Aorta (tissue), 5 donors: ENCODE measurements around the gene UBQLN3. TPM values are rescaled to one million over a fixed set of nuclear protein-coding genes. Genes with fewer than 3 reads are reported as not detected.

Experiments used
- ATAC-seq: fragments of 200-7000 bp; cut with Tn5 transposase; one replicate; pipeline ENCODE4 v1.9.1; 2022; ENCODE audit warnings: moderate library complexity; ENCODE audit not compliant: low FRiP score
- DNase-seq, 2 donors: peaks; one replicate each; pipeline ENCODE4 v3.0.0-alpha.2; 2020
- H3K27ac ChIP-seq, 2 donors: one replicate each; pipeline ENCODE4 v1.5.1; 2013; ENCODE audit warnings: low read length in 2 of 2, mild to moderate bottlenecking in 2 of 2, moderate library complexity in 2 of 2, control low read depth in 1 of 2, inconsistent platforms in 1 of 2, low read depth in 1 of 2
- H3K27me3 ChIP-seq, 2 donors: one replicate each; pipeline ENCODE4 v1.6.1; 2013; ENCODE audit warnings: control low read depth in 1 of 2, low read length in 1 of 2, mild to moderate bottlenecking in 1 of 2, moderate library complexity in 1 of 2; ENCODE audit not compliant: insufficient read depth in 2 of 2, control insufficient read depth in 1 of 2
- H3K36me3 ChIP-seq, 2 donors: one replicate each; pipeline ENCODE4 v1.6.1; 2013; ENCODE audit warnings: control low read depth in 1 of 2, low read length in 1 of 2, mild to moderate bottlenecking in 1 of 2; ENCODE audit not compliant: insufficient read depth in 2 of 2, control insufficient read depth in 1 of 2
- H3K4me1 ChIP-seq, 2 donors: one replicate each; pipeline ENCODE4 v1.6.1; 2013; ENCODE audit warnings: low read length in 2 of 2, control low read depth in 1 of 2, mild to moderate bottlenecking in 1 of 2, moderate library complexity in 1 of 2; ENCODE audit not compliant: insufficient read depth in 2 of 2, control insufficient read depth in 1 of 2
- H3K4me3 ChIP-seq, 2 donors: one replicate each; pipeline ENCODE4 v1.5.1; 2013; ENCODE audit warnings: low read length in 2 of 2, control low read depth in 1 of 2, mild to moderate bottlenecking in 1 of 2
- H3K9me3 ChIP-seq: one replicate; pipeline ENCODE4 v1.6.1; 2013; ENCODE audit warnings: mild to moderate bottlenecking, low read length; ENCODE audit not compliant: control insufficient read depth
- WGBS, 2 donors: extraction: QIAGEN DNeasy Blood & Tissue Kit; methylation state at CpG; one replicate each; pipeline ENCODE4 v1.1.7; 2013; 5-methylcytosine and 5-hydroxymethylcytosine counted together
- intact Hi-C, 2 donors: fragments of 100-400 bp; cut with DNase I; formaldehyde crosslinking; loops; one replicate each; pipeline versions ENCODE4 v1.14.2 to v1.15.0; 2022
- long read RNA-seq, 2 donors: library from polyadenylated mRNA; unstranded; transcript quantifications; one replicate each; pipeline ENCODE4 v2.0.0, GENCODE V29; 2020 to 2021
- polyA plus RNA-seq, 2 donors: library from polyadenylated mRNA; stranded (reverse); fragments of 200-250 nt; gene quantifications; one replicate each; pipeline ENCODE4 v1.2.3, GENCODE V29; 2013
- total RNA-seq, 2 donors: library from RNA; stranded (reverse); fragmentation: NEBNext Ultra II Directional; extraction: Animal tissue kit (Norgen Biotek cat#: 25700); gene quantifications; one replicate each; pipeline ENCODE4 v1.2.1, GENCODE V29; 2021
- donor health status: healthy with polysubstance abuse.
- donor health status: Bipolar disorder and iron deficiency.
- donor health status: DM: no; HTN: no; CAD: no.
- donor health status: DM: no; HTN: no; CAD: no.
- donor health status: DM: yes; HTN: yes; CAD: no.

The UBQLN3 gene
- total RNA-seq (under 1 TPM; 0.71 to 0.99 TPM), polyA plus RNA-seq (not detected)
- long read RNA-seq, donor 1 = 0 reads
- long read RNA-seq, donor 2 = 0 reads

GRCh38 chr11:5509803-5510202 lies at the start of gene UBQLN3:
Gene UBQLN3, minus strand, starts transcription at chr11:5509957. Its CDS starts 399 bp downstream, at chr11:5509558.
- DNase-seq (no peak), ATAC-seq (no peak)
- H3K4me1 ChIP-seq = no peaks in the 10 kb centered on the region
- 84% methylated on average over 4 of the region's 4 CpGs for WGBS, 2 donors
- H3K4me3 ChIP-seq = no peak within 1 kb of the TSS
- H3K36me3 ChIP-seq = no peaks in the 10 kb centered on the region
- intact Hi-C loops = no loop called here
- no peaks in the 10 kb centered on the region for H3K27me3 ChIP-seq
- no peaks in the 10 kb centered on the region for H3K9me3 ChIP-seq
- H3K27ac ChIP-seq = no peak within 1 kb of the TSS

DNA sequence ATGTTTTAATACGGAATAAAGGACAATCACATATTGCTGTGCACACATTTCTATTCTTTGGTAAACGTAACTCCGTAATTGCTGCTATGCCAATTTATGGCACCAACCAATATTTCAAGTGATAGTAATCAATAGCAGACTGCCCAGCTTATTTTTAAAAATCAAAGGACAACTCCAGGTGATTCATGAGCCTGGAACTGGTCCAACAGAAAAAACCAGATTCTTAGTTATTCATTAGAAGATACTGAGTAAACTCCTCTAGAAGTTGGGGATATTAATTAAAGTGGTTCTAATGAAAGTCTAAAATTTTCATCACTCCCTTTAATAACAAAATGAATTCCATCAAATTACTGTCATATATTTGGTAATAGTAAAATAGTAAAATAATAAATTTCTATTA lies 48.0 kb upstream of the UBQLN3 start:
- ATAC-seq (no peak), DNase-seq (no peak)
- intact Hi-C loops = no loop called here
- 57 to 58% methylated on average over 3 of the region's 3 CpGs for WGBS, 2 donors
- no peak overlapping the region for H3K27ac ChIP-seq
- H3K36me3 ChIP-seq = no peaks in the 10 kb centered on the region
- no peaks in the 10 kb centered on the region for H3K9me3 ChIP-seq
- no peaks in the 10 kb centered on the region for H3K4me1 ChIP-seq
- peaks cover 0 to 1% of the 10 kb centered on the region in 2 donors for H3K27me3 ChIP-seq
- no peak overlapping the region for H3K4me3 ChIP-seq

DNA sequence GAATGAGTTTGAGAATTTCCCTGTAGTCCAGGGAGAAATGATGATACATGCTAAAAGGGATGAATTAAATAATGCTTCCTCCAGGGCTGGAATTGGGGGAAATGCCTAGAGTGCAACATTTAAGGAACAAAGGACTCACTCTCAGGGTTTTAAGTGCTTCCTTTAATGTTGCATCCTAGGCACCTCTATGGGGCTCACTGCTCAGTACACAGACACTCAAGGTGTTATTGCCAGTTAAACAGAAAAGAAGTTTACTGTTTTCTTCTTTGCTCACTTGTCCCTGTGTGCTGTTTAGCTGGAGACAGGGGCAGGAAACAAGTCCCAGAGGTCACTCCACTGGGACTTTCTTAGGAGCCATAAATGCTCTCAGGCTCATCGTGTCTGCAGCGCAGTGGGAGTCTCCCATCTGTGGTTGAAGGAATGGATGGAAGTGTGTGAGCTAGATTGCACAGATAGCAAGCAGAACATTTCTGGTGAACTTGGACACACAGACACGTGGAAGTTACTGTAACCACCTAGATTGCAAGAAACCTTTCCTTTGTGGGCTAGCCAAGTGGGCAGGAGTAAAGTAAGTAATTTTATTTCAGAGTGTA lies 46.9 kb upstream of the UBQLN3 start:
- Histone ChIP-seq H3K9me3 (no peaks in the 10 kb centered on the region), H3K36me3 (no peaks in the 10 kb centered on the region), H3K4me3 (no peak overlapping the region), H3K4me1 (no peaks in the 10 kb centered on the region), H3K27me3 (peaks cover 0 to 1% of the 10 kb centered on the region in 2 donors), H3K27ac (no peak overlapping the region)
- WGBS, 2 donors = 61 to 68% methylated on average over 3 of the region's 3 CpGs
- no peak for ATAC-seq
- no peak for DNase-seq
- intact Hi-C loops = no loop called here

DNA sequence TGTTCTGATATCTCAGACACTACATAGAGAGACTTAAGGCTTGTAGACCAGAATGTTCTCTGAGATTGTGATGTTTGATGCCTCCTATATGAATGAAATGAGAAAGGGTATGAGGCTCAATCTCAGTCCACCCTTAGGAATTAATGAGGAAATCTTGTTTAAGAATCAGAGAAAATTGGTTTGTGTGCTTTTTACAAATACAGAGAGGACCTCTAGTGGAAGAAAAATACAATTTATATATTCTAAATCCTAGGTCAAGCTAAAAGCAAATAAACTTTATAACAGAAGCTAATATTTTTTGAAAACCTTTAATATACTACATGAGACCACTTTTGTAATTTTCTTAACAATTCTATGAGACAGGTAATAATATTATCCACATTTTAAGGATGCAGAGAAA lies 43.6 kb upstream of the UBQLN3 start:
- Histone ChIP-seq H3K4me3 (no peak overlapping the region), H3K9me3 (no peaks in the 10 kb centered on the region), H3K36me3 (no peaks in the 10 kb centered on the region), H3K27ac (no peak overlapping the region), H3K27me3 (peaks cover 0 to 1% of the 10 kb centered on the region in 2 donors), H3K4me1 (no peaks in the 10 kb centered on the region)
- intact Hi-C loops = no loop called here
- no peak for ATAC-seq
- DNase-seq = no peak

- 68 to 71% methylated on average over 5 of the region's 5 CpGs for WGBS, 2 donors
- Histone ChIP-seq H3K9me3 (no peaks in the 10 kb centered on the region), H3K27ac (no peak overlapping the region), H3K4me3 (no peak overlapping the region), H3K36me3 (no peaks in the 10 kb centered on the region), H3K4me1 (no peaks in the 10 kb centered on the region), H3K27me3 (no peaks in the 10 kb centered on the region)
- ATAC-seq (no peak), DNase-seq (no peak)
- intact Hi-C loops = no loop called here
Measured at GRCh38 chr11:5550440-5551095, 40.8 kb upstream of the UBQLN3 start.

DNA sequence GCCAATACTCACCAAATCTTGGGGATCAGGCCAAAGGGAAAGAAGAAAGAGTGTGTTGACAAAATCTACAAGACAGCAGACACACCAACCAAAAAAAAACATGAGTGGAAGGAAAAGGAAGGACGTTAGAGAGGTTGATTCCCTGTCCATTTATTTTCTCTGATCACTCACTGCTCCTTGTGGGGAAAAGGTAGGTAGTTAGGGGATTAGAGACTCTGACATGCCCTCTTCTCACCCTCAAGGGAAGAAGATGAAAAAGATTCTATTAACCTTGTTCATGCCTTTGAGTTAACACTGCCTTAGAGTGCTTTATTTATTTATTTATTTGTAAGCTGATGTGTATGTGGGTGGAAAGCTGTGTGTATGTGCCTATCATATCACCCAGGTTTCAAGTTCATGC lies 38.7 kb upstream of the UBQLN3 start, which contains the start of gene OR52H1:
Gene OR52H1 (minus strand): TSS at position 101 of the 400 bp plus-strand sequence. CDS start 3,035 bp downstream, outside the sequence.
- 50 to 52% methylated on average over 1 of the region's 1 CpG for WGBS, 2 donors
- no peak within 1 kb of the TSS for H3K4me3 ChIP-seq
- no peaks in the 10 kb centered on the region for H3K27me3 ChIP-seq
- H3K27ac ChIP-seq = no peak within 1 kb of the TSS
- no peaks in the 10 kb centered on the region for H3K9me3 ChIP-seq
- ATAC-seq = no peak
- H3K36me3 ChIP-seq = no peaks in the 10 kb centered on the region
- no peaks in the 10 kb centered on the region for H3K4me1 ChIP-seq
- DNase-seq = no peak
- intact Hi-C loops = no loop called here

DNA sequence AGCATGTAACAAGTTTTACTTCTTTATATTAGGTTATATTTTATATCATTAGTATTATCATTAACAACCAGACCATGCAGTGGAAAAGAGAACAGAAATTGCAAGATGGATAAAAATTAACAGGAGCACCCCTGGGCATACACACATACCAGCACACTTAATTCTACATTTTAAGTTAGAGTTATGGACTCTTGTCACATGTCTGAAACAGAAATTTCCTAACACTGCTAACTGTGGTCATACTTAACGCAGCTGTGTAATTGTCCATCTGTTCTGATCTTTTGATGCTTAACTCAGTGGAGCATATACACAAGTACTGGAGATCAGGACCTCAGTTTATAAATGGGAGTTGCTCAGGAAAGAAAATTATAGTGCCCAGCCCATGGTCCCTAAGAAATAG lies 38.2 kb upstream of the UBQLN3 start:
- Histone ChIP-seq H3K27me3 (no peaks in the 10 kb centered on the region), H3K27ac (no peak overlapping the region), H3K4me3 (no peak overlapping the region), H3K4me1 (no peaks in the 10 kb centered on the region), H3K9me3 (no peaks in the 10 kb centered on the region), H3K36me3 (no peaks in the 10 kb centered on the region)
- ATAC-seq (no peak), DNase-seq (no peak)
- WGBS, 2 donors = 94 to 95% methylated on average over 1 of the region's 1 CpG
- intact Hi-C loops = no loop called here

DNA sequence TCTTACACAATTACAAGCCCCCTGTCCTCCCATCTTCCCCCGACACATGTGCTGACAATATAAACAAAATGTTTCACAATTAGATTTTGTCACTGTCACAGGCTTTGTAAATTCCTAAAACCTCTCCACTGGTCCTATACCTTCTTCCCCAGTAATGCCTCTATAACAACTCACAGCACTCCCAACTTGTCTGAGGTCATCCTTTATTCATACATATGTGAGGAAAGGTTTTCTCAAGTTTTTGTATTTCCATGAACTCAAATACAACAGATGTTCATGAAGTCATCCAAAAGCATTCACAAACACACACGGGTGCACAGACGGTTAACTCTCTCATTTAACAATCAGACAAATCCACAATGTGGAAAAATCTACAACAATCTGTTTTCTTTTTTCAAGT lies 36.7 kb upstream of the UBQLN3 start:
- no peaks in the 10 kb centered on the region for H3K9me3 ChIP-seq
- no peak overlapping the region for H3K4me3 ChIP-seq
- no peaks in the 10 kb centered on the region for H3K27me3 ChIP-seq
- DNase-seq (no peak), ATAC-seq (no peak)
- 88 to 91% methylated on average over 3 of the region's 3 CpGs for WGBS, 2 donors
- intact Hi-C loops = no loop called here
- H3K27ac ChIP-seq = no peak overlapping the region
- H3K36me3 ChIP-seq = no peaks in the 10 kb centered on the region
- no peaks in the 10 kb centered on the region for H3K4me1 ChIP-seq

DNA sequence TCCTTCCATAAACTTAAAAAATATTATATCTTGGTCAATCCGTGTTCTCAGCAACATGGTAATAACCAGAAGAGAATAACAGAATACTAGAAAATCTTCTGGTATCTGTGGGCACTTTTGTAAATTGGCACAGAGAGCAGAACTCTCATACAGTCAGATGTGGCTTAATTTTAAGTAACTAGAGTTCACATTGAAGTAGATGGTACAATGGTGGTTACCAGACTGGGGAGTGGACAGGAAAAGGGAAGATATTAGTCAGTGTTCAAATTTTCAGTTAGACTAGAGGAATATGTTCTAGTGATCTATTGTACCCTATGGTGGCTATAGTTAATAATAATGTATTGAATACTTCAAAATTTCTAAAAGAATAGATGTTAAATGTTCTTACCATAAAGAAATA lies 31.7 kb upstream of the UBQLN3 start:
- no peaks in the 10 kb centered on the region for H3K36me3 ChIP-seq
- H3K27ac ChIP-seq = no peak overlapping the region
- no peaks in the 10 kb centered on the region for H3K9me3 ChIP-seq
- 24 to 29% methylated on average over 1 of the region's 1 CpG for WGBS, 2 donors
- H3K27me3 ChIP-seq = no peaks in the 10 kb centered on the region
- H3K4me3 ChIP-seq = no peak overlapping the region
- DNase-seq (no peak), ATAC-seq (no peak)
- intact Hi-C loops = no loop called here
- no peaks in the 10 kb centered on the region for H3K4me1 ChIP-seq
